Pancreas (tissue), 10 donors: ENCODE results near the gene ZC3H10. TPM values are rescaled to one million over a fixed set of nuclear protein-coding genes. Genes with fewer than 3 reads are reported as not detected.

Experiments used
- ATAC-seq, 4 donors: fragments of 200-7000 bp; cut with Tn5 transposase; one replicate each; pipeline versions ENCODE4 v1.8.0 to v1.9.1; 2020; ENCODE audit warnings: mild to moderate bottlenecking in 4 of 4, moderate library complexity in 4 of 4
- DNase-seq, 6 donors: peaks; one replicate each; pipeline ENCODE4 v3.0.0-alpha.2; 2020
- FAIRE-seq: peaks from 2 replicates; lab custom pipeline; 2012; peaks lifted over from hg19 to GRCh38; lab: Jason Lieb, UNC
- H3K27ac ChIP-seq, 4 donors: fragments of 200-600 bp; sonication (generic); 1 replicate in 3 of 4; 2 replicates in 1 of 4; pipeline versions ENCODE4 v1.5.0 to v1.8.0; 2020
- H3K27me3 ChIP-seq, 4 donors: fragments of 200-600 bp; one replicate each; pipeline ENCODE4 v1.8.0; 2021
- H3K36me3 ChIP-seq, 3 donors: fragments of 200-600 bp; sonication (generic) in 1 of 3; one replicate each; pipeline versions ENCODE4 v1.5.0 to v1.8.0; 2020 to 2021
- H3K4me1 ChIP-seq, 3 donors: fragments of 200-600 bp; one replicate each; pipeline ENCODE4 v1.8.0; 2021
- H3K4me3 ChIP-seq, 4 donors: fragments of 200-600 bp; sonication (generic) in 2 of 4; one replicate each; pipeline versions ENCODE4 v1.5.0 to v1.8.0; 2020 to 2021
- H3K9me3 ChIP-seq, 4 donors: fragments of 200-600 bp; one replicate each; pipeline ENCODE4 v1.8.0; 2021
- CTCF ChIP-seq, 4 donors: fragments of 200-600 bp; sonication (generic) in 3 of 4; IDR thresholded peaks; one replicate each; pipeline versions ENCODE4 v1.5.0 to v1.8.0; 2021; ENCODE audit warnings: antibody characterized with exemption in 4 of 4
- WGBS, 2 donors: extraction: QIAGEN DNeasy Blood & Tissue Kit; methylation state at CpG; one replicate each; pipeline ENCODE4 v1.1.7; 2013; 5-methylcytosine and 5-hydroxymethylcytosine counted together
- intact Hi-C, 3 donors: fragments of 100-400 bp; cut with DNase I; formaldehyde crosslinking; loops; one replicate each; pipeline versions ENCODE4 v1.11.1 to v1.14.2; 2022
- polyA plus RNA-seq, 2 donors: library from polyadenylated mRNA; stranded (reverse); fragments of 200-250 nt; gene quantifications; one replicate each; pipeline ENCODE4 v1.2.3, GENCODE V29; 2013
- total RNA-seq, 6 donors: library from RNA; stranded (reverse); fragmentation: NEBNext Ultra II Directional in 4 of 6; extraction: Animal tissue kit (Norgen Biotek cat#: 25700) in 4 of 6; gene quantifications; one replicate each; pipeline versions ENCODE4 v1.2.1 to v1.2.4, GENCODE V29; 2021 to 2023
- donor health status: healthy with polysubstance abuse.
- donor health status: DM: no; HTN: no; CAD: no; lungs with moderate emphysema.
- donor health status: DM: no; HTN: no; CAD: no.
- donor health status: control.
- donor health status: control.
- donor health status: Bipolar disorder and iron deficiency.
- donor health status: DM: yes; HTN: yes; CAD: no.
- donor health status: DM: no; HTN: no; CAD: no.
- donor health status: DM: no; HTN: no; CAD: no.
- donor health status: DM: yes; HTN: yes; CAD: no.

The ZC3H10 gene
- total and polyA plus RNA-seq, 8 donors: 1.9 to 4.1 (median 3.1) TPM

GRCh38 chr12:56143217-56143616 is 25.2 kb downstream of the ZC3H10 start:
- no peak for TF ChIP-seq CTCF (IDR thresholded peaks at IDR 0.05)
- DNase-seq (no peak), ATAC-seq (no peak), FAIRE-seq (no peak)
- Histone ChIP-seq H3K4me1 (peaks cover 0 to 12% (median 12%) of the 10 kb centered on the region in 3 donors), H3K9me3 (no peaks in the 10 kb centered on the region), H3K36me3 (peaks cover 0 to 62% (median 12%) of the 10 kb centered on the region in 3 donors), H3K27ac (no peak overlapping the region), H3K27me3 (no peaks in the 10 kb centered on the region), H3K4me3 (no peak overlapping the region)
- WGBS, 2 donors: 85 to 89% methylated on average over 4 of the region's 4 CpGs
- intact Hi-C loops: no loop called here

GRCh38 chr12:56143870-56144269 is 25.8 kb downstream of the ZC3H10 start:
- H3K27ac ChIP-seq: no peak overlapping the region
- H3K4me1 ChIP-seq: peaks cover 0 to 12% (median 12%) of the 10 kb centered on the region in 3 donors
- FAIRE-seq (no peak), DNase-seq (no peak), ATAC-seq (no peak)
- 89 to 93% methylated on average over 8 of the region's 8 CpGs for WGBS, 2 donors
- TF ChIP-seq CTCF (IDR thresholded peaks at IDR 0.05): no peak
- peaks cover 0 to 55% (median 10%) of the 10 kb centered on the region in 3 donors for H3K36me3 ChIP-seq
- H3K27me3 ChIP-seq: no peaks in the 10 kb centered on the region
- H3K4me3 ChIP-seq: no peak overlapping the region
- H3K9me3 ChIP-seq: no peaks in the 10 kb centered on the region
- intact Hi-C loops: no loop called here

GRCh38 chr12:56145217-56145616 is 27.2 kb downstream of the ZC3H10 start:
- no peaks in the 10 kb centered on the region for H3K9me3 ChIP-seq
- no peaks in the 10 kb centered on the region for H3K27me3 ChIP-seq
- FAIRE-seq (no peak), DNase-seq (no peak), ATAC-seq (no peak)
- intact Hi-C loops: no loop called here
- peaks cover 0 to 12% (median 12%) of the 10 kb centered on the region in 3 donors for H3K4me1 ChIP-seq
- no peak overlapping the region for H3K4me3 ChIP-seq
- H3K27ac ChIP-seq: no peak overlapping the region
- peaks cover 0 to 43% (median 10%) of the 10 kb centered on the region in 3 donors for H3K36me3 ChIP-seq
- 93 to 94% methylated on average over 3 of the region's 3 CpGs for WGBS, 2 donors
- TF ChIP-seq CTCF (IDR thresholded peaks at IDR 0.05): no peak

GRCh38 chr12:56146492-56147460 is 28.7 kb downstream of the ZC3H10 start:
- FAIRE-seq: no peak
- peaks cover 0 to 20% (median 20%) of the 10 kb centered on the region in 3 donors for H3K4me1 ChIP-seq
- intact Hi-C loops: no loop called here
- no peak overlapping the region for H3K4me3 ChIP-seq
- no peak for TF ChIP-seq CTCF (IDR thresholded peaks at IDR 0.05)
- no peaks in the 10 kb centered on the region for H3K27me3 ChIP-seq
- no peaks in the 10 kb centered on the region for H3K9me3 ChIP-seq
- H3K27ac ChIP-seq: no peak overlapping the region
- 59 to 63% methylated on average over 13 of the region's 13 CpGs for WGBS, 2 donors
- peaks cover 0 to 31% (median 10%) of the 10 kb centered on the region in 3 donors for H3K36me3 ChIP-seq
- peak; percentile 10 to 28 (median 18) for ATAC-seq
- no peak for DNase-seq
